OCI-LY7 (cell line): Measurements from ENCODE around the gene PPP1R14C. TPM values are rescaled to one million over a fixed set of nuclear protein-coding genes. Genes with fewer than 3 reads are reported as not detected.
A peak's percentile ranks its signal among the peaks of the same experiment; 100 is the strongest.
"Not testable (repeated sequence)": the region's sequence is repeated elsewhere in the genome, so short reads cannot be mapped to it uniquely, and the experiment has no call there.

Experiments used
- BruUV-seq: library from RNA; stranded (reverse); fragments of 400-500 nt; replicated peaks from 2 replicates; lab custom pipeline; 2021; lab: Mats Ljungman, UMichigan
- CTCF ChIA-PET: fragments of 300-600 bp; sonication (Branson Sonifier 250); formaldehyde crosslinking; loops from one replicate; lab custom pipeline; 2022; ENCODE audit warnings: antibody characterized with exemption; ENCODE audit not compliant: unreplicated experiment; lab: Charles Lee
- POLR2A ChIA-PET: fragments of 300-600 bp; sonication (Branson Sonifier 250); formaldehyde crosslinking; loops from one replicate; lab custom pipeline; 2022; ENCODE audit warnings: antibody characterized with exemption; lab: Charles Lee
- DNase-seq: peaks from one replicate; pipeline ENCODE4 v3.0.0-alpha.2; 2015; ENCODE audit warnings: low spot score
- H2AFZ ChIP-seq: fragments of 200-600 bp; sonication (generic), shearing (Covaris generic); 2 replicates; pipeline ENCODE4 v1.6.1; 2014; ENCODE audit warnings: mild to moderate bottlenecking, antibody characterized with exemption, low read length, moderate library complexity
- H3K27ac ChIP-seq: fragments of 200-600 bp; sonication (generic); 2 replicates; pipeline ENCODE4 v1.5.1; 2014; ENCODE audit warnings: mixed run types, low read depth, mild to moderate bottlenecking, moderate library complexity, low read length, inconsistent platforms; ENCODE audit not compliant: poor library complexity, severe bottlenecking
- H3K36me3 ChIP-seq: fragments of 200-600 bp; sonication (generic); 2 replicates; pipeline ENCODE4 v1.6.1; 2014; ENCODE audit warnings: mild to moderate bottlenecking, antibody characterized with exemption, low read length, moderate library complexity, mixed read lengths; ENCODE audit not compliant: insufficient read depth
- H3K4me1 ChIP-seq: fragments of 200-600 bp; sonication (generic); 2 replicates; pipeline ENCODE4 v1.5.1; 2014; ENCODE audit warnings: mild to moderate bottlenecking, low read length; ENCODE audit not compliant: insufficient read depth, poor library complexity, severe bottlenecking
- H3K4me2 ChIP-seq: fragments of 200-600 bp; sonication (generic); 2 replicates; pipeline ENCODE4 v1.6.1; 2014; ENCODE audit warnings: mild to moderate bottlenecking, low read length
- H3K4me3 ChIP-seq: fragments of 200-600 bp; sonication (generic); 2 replicates; pipeline ENCODE4 v1.5.1; 2014; ENCODE audit warnings: mild to moderate bottlenecking, low read depth, low read length; ENCODE audit not compliant: poor library complexity, severe bottlenecking
- H3K79me2 ChIP-seq: fragments of 200-600 bp; sonication (generic); 2 replicates; pipeline ENCODE4 v1.6.1; 2016; ENCODE audit warnings: low read depth, mild to moderate bottlenecking, low read length, moderate library complexity, mixed read lengths; ENCODE audit not compliant: insufficient read depth
- H3K9me2 ChIP-seq: fragments of 200-600 bp; sonication (generic); 2 replicates; pipeline ENCODE4 v1.6.1; 2016; ENCODE audit warnings: mild to moderate bottlenecking, low read length, mixed read lengths; ENCODE audit not compliant: insufficient read depth
- H3K9me3 ChIP-seq: fragments of 200-600 bp; sonication (generic); 2 replicates; pipeline ENCODE4 v1.6.1; 2014; ENCODE audit warnings: mild to moderate bottlenecking, mixed run types, low read length, mixed read lengths
- H4K20me1 ChIP-seq: fragments of 200-600 bp; sonication (generic); 2 replicates; pipeline ENCODE4 v1.6.1; 2014; ENCODE audit warnings: mild to moderate bottlenecking, antibody characterized with exemption, low read length, moderate library complexity, mixed read lengths; ENCODE audit not compliant: insufficient read depth
- EZH2phosphoT487 ChIP-seq: fragments of 200-600 bp; sonication (generic); IDR thresholded peaks from 2 replicates; pipeline ENCODE4 v1.6.1; 2018; ENCODE audit warnings: low read depth, borderline replicate concordance, mild to moderate bottlenecking, mixed run types, antibody characterized with exemption, low read length, moderate library complexity, mixed read lengths
- intact Hi-C: fragments of 100-400 bp; cut with micrococcal nuclease; formaldehyde crosslinking; loops from one replicate; pipeline ENCODE4 v1.10.0; 2022; ENCODE audit not compliant: unreplicated experiment
- total RNA-seq, 2 experiments: library from RNA; depleted of rRNA in 1 of 2; stranded (reverse); fragments of >200 nt in 1 of 2; shearing (Covaris generic) in 1 of 2; gene quantifications; 2 replicates each; pipeline ENCODE4 v1.2.3, GENCODE V29; 2014 to 2022
- TF ChIP-seq, protein P1 (sequence below): fragments of 200-600 bp; sonication (generic); conservative IDR thresholded peaks from 2 replicates; pipeline ENCODE4 v1.5.1; 2014; ENCODE audit warnings: mild to moderate bottlenecking, antibody characterized with exemption, low read length, moderate library complexity, mixed read lengths

Gene PPP1R14C
- total RNA-seq, 2 experiments from 2014 or later: 1.8 TPM; not detected in 1

DNA sequence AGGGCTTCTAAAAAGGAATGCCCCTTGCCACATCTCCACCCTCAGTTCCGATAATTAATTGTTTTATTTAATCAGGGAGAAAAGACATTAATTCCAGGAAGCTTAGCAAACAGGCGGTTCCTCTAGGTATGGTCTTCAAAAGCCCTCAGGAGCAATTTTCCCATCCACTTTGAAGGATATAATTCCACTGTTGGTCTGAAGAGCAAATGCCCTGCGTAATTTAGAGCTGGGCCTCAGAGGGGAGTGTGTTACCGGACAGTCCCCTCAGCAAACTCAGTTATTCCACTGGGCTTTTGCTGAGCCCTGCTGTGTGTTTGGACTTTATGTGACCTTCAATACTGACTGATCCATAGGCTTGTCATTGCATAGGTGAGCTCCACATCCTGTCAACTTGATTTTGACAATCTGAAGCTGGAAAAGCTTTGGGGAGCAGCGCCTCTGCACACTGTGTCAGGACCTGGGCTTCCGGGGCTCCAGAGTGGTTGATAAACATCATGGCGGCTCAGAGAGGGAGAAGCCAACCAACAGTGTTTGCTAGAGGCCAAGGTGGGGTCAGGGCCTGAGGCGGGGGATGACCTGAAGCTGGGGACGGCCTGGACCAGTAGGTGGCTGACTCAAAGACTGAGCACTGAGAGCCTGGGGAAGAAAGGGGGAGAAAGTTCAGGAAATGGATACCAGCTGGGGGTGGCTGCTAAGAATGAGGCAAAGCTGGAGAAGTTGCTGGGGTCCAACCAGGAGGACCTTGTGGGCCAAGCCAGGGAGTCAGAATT is 43.5 kb downstream of the PPP1R14C start:
- Histone ChIP-seq H3K9me3 (peaks cover 5% of the 10 kb centered on the region; the same call in 1 of the 2 replicates), H3K9me2 (no peaks in the 10 kb centered on the region), H3K36me3 (no peaks in the 10 kb centered on the region; the same call in 1 of the 2 replicates), H3K4me2 (no peak overlapping the region), H3K4me1 (peaks cover 42% of the 10 kb centered on the region), H4K20me1 (no peaks in the 10 kb centered on the region), H3K4me3 (no peak overlapping the region), H3K27ac (peak overlapping the region; percentile 56), H2AFZ (peak overlapping the region; percentile 91; the same call in 1 of the 2 replicates), H3K79me2 (no peaks in the 10 kb centered on the region)
- ChIA-PET POLR2A (interaction anchor here (0.5 to 2.2 kb wide), 9 partner anchors 8 to 1185 kb away, joined by 3 to 10 read pairs (median 4); no protein-coding TSS in a partner anchor), CTCF (interaction anchor here (1.2 kb wide), 1 partner anchor 13 kb away, joined by 3 read pairs; no protein-coding TSS in a partner anchor)
- TF ChIP-seq EZH2phosphoT487: no peak
- TF ChIP-seq, protein P1, sequence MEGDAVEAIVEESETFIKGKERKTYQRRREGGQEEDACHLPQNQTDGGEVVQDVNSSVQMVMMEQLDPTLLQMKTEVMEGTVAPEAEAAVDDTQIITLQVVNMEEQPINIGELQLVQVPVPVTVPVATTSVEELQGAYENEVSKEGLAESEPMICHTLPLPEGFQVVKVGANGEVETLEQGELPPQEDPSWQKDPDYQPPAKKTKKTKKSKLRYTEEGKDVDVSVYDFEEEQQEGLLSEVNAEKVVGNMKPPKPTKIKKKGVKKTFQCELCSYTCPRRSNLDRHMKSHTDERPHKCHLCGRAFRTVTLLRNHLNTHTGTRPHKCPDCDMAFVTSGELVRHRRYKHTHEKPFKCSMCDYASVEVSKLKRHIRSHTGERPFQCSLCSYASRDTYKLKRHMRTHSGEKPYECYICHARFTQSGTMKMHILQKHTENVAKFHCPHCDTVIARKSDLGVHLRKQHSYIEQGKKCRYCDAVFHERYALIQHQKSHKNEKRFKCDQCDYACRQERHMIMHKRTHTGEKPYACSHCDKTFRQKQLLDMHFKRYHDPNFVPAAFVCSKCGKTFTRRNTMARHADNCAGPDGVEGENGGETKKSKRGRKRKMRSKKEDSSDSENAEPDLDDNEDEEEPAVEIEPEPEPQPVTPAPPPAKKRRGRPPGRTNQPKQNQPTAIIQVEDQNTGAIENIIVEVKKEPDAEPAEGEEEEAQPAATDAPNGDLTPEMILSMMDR: no peak
- intact Hi-C loops: loop anchor here (5.0 kb wide), 1 partner anchor 44 kb away; the partner anchor contains the start of gene PPP1R14C
- BruUV-seq: no TSS peak
- DNase-seq: no peak

DNA sequence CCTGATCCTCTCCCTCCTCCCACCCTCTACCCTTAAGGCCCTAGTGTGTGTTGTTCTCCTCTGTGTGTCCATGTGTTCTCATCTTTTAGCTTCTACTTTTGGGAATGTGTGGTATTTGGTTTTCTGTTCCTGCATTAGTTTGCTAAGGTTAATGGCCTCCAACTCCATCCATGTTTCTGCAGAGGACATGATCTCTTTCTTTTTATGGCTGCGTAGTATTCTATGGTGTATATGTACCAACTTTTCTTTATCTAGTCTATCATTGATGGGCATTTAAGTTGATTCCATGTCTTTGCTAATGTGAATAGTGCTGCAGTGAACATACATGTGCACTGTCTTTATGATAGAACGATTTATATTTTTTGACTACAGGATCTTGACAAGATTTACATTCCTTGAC is 44.6 kb downstream of the PPP1R14C start:
- BruUV-seq, H3K4me2 ChIP-seq, H2AFZ ChIP-seq, CTCF ChIA-PET, H3K9me3 ChIP-seq, H4K20me1 ChIP-seq, H3K36me3 ChIP-seq, H3K27ac ChIP-seq, H3K4me3 ChIP-seq, H3K79me2 ChIP-seq, DNase-seq, H3K9me2 ChIP-seq: not testable (repeated sequence)
- intact Hi-C loops: loop anchor here (5.0 kb wide), 1 partner anchor 45 kb away; the partner anchor contains the start of gene PPP1R14C
- POLR2A ChIA-PET: interaction anchor here (0.5 to 1.6 kb wide), 3 partner anchors 19 to 89 kb away, joined by 3 to 4 read pairs (median 3); no protein-coding TSS in a partner anchor
- peaks cover 36% of the 10 kb centered on the region for H3K4me1 ChIP-seq

DNA sequence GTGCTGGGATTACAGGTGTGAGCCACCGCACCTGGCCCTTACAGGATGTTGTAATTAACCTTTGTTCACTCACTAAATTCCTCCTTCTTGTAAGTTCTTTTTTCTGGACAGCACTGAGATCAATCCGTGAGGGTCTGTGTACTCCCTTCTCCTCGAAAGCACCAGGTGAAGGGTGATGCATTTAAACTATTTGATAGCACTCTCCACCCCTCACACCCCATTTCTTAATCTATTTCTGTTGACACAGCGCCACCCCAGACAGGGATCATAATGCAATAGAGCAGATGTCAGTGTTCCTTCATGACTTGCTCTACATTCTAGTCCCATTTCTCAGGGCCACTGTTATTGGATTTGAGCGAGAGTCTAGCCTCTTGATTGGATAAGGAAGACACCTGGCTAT is 46.3 kb downstream of the PPP1R14C start:
- Histone ChIP-seq H3K9me3 (no peaks in the 10 kb centered on the region), H3K9me2 (no peaks in the 10 kb centered on the region), H3K79me2 (no peaks in the 10 kb centered on the region), H3K27ac (no peak overlapping the region), H3K36me3 (no peaks in the 10 kb centered on the region), H3K4me3 (no peak overlapping the region), H4K20me1 (no peaks in the 10 kb centered on the region), H3K4me1 (peaks cover 20% of the 10 kb centered on the region), H2AFZ (no peak overlapping the region), H3K4me2 (no peak overlapping the region)
- intact Hi-C loops: loop anchor here (1.0 to 5.0 kb wide), 3 partner anchors 47 to 146 kb away; partner anchors contain the start of gene PPP1R14C
- peak; percentile 54 for DNase-seq
- no peak for TF ChIP-seq EZH2phosphoT487
- TF ChIP-seq, protein P1: peak; percentile 81
- no TSS peak for BruUV-seq
- CTCF ChIA-PET: no interaction called here
- POLR2A ChIA-PET: no interaction called here
